Measurements from ENCODE around the gene SLC35G3.

GRCh38 chr17:35217107-35217506 lies 22.9 kb upstream of the SLC35G3 start:
- TF ChIP-seq CTCF (conservative IDR thresholded peaks at IDR 0.05; ENCODE audit: low read depth, low read length): no peak
- TF ChIP-seq EZH2 (IDR thresholded peaks at IDR 0.05; ENCODE audit: low read length, unreplicated experiment): no peak
